GM10266 (cell line): ENCODE results near the gene PLBD1.

Experiments
- DNase-seq: peaks from one replicate; pipeline ENCODE4 v3.0.0; 2012; ENCODE audit errors: extremely low spot score
- CTCF ChIP-seq: IDR thresholded peaks from 2 replicates; pipeline ENCODE4 v1.5.1; 2012; ENCODE audit warnings: mild to moderate bottlenecking, low read depth; ENCODE audit not compliant: control insufficient read depth, insufficient read depth; ENCODE audit errors: missing control alignments

PLBD1 gene

GRCh38 chr12:14460212-14460841 lies 107.4 kb downstream of the PLBD1 start:
- no peak for TF ChIP-seq CTCF
- DNase-seq = no peak

- DNase-seq = peak; percentile 35
- peak; percentile 61 for TF ChIP-seq CTCF
Measured at GRCh38 chr12:14454098-14454907, 113.4 kb downstream of the PLBD1 start.
